NCI-H82 treated with DMSO at 0.1 percent for 48 hours (cell line): ENCODE results near the gene ILF2.
"Not testable (repeated sequence)": the region's sequence is repeated elsewhere in the genome, so short reads cannot be mapped to it uniquely, and the experiment has no call there.

Experiments used
- DNase-seq: peaks from one replicate; lab custom pipeline; 2025; ENCODE audit not compliant: unreplicated experiment; lab: John Stamatoyannopoulos, UW

Gene ILF2

DNA sequence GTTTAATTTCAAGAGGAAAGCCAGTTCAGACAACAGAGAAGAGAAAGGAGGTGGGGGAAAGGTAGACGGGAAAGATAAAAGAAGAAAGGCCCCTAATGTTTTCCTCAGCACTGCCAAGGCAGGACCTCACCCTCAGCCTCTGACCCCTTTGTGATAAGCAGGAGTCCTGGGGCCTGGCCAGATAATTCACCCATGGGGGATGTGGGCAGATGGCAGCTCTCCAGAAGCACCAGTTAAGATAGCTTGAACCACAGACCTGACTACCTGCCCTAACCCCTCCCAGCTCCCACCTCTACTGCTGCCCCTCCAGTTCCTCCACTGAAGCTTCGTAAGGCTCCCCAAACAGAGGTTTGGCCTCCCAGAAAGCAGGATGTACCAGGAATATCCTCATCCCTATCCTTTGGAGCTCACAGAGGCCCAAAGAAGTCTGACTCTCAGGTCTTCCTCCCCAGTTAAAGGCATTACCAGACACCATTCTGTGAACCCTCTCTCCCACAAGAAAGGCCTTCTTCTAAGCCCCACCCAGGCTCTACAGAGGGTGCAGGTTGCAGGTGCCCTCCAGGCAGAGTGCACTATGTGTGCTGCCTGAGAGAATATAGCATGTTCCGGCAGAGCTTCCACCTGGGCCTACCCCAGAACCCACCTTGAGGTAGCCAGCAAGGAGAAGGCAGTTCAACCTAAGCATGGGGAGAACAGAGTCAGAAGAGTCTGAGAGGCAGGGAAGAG, 21.5 kb downstream of the ILF2 start:
- no peak for DNase-seq

DNA sequence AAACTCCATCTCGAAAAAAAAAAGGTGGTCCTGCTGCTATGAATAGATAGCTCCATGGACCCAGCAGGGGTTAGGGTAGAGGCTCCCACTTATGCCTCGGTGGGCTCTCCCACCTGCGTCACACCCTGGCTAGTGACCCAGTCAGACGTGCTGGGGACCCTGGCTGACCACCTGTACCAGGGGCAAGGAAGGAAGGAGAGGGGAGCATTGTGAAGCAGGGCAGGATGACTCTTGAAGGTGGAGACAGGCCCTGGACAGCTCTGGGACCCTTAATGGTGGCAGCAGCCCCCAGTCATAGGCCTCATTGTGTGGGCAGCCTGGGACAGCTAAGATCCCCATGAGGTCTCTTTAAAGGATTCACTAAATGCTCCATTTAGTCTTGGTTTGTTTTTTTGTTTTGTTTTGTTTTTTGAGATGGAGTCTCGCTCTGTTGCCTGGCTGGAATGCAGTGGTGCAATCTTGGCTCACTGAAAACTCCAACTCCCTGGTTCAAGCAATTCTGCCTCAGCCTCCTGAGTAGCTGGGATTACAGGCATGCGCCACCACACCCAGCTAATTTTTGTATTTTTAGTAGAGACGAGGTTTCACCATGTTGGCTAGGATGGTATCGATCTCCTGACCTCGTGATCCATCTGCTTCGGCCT, 22.7 kb downstream of the ILF2 start:
- no peak for DNase-seq

DNA sequence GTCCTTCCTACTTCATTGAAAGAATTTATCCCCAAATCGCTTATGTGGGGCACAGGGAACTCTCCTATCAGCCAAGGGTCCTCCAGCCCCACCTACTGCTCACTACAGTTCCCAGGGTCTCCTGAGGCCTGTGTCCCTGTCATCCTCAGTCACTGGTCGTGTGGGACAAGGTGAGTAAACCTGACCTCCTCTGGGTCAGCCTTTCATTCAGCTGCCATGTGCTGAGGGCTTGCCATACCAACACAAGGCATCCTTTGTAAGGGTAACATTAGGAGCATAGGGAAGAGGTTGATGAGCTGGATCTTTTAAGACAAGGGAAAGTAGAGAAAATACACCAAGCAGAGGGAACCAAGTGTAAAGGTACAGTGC, 23.5 kb downstream of the ILF2 start:
- no peak for DNase-seq

DNA sequence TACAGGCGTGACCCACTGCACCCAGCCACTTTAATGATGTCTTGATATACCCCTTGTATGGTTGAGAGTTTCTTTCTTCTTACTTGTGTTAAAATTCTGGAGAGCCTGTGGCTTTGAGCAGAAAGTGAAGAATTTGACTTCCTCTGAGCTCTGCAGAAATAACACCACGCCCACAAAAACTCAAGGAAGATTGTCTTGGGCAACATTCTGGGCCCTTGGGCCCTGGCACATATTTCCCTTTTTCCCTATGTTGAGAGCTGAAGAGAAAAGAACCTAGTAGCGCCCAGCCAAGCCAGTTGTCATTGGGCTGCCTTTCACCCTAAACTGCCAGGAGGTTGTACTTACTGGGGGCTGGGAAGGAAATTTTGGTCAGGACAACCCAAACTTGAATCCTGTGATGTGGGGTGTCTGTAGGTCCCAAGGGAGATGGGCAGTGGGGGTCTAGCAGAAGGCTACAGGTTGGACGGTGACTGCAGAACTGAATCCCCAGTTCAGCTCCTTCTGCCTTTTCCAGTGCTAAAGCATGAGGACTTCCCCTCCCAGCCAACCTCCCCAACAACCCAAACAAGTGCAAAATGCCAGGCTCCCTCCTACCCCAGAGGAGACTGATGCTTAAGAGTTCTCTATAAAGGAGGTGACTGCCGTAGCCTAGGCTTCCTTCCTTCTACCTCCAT, 24.0 kb downstream of the ILF2 start:
- no peak for DNase-seq

DNA sequence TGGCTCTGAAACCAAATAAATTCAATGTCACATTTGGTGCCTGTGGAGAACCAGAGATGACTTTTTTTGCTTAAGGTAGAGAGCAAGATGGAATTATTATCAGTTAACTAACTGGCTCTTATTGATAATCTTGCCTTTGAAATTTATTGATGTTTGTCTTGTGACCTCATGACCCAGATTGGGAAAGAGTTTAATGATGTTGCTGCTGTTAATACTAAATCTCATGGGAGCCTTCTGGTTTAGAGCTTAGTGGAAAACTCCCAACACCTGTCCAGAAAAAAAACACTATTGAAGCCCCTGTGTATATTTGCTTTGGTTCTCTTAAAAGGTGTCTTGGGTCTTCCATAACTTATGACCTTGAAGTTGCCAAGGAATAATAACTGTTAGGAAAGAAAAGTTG, 27.0 kb downstream of the ILF2 start:
- DNase-seq, result no peak

DNA sequence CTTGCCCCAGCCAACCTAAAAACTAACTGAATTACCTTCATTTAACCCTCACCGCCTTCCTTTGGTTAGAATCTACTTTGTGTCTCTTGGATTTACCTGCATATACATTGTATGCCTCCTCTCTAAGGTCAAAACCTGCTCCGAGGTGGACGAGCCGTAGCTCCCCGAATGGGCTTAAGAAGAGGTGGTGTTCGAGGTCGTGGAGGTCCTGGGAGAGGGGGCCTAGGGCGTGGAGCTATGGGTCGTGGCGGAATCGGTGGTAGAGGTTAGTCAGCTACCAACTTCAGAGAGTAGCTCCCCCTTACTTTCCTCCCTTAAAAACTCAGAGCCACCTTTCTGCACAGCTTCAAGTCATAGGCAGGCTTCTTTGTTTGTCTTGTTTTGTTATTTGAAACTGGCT, 27.7 kb downstream of the ILF2 start:
- DNase-seq, result no peak

DNA sequence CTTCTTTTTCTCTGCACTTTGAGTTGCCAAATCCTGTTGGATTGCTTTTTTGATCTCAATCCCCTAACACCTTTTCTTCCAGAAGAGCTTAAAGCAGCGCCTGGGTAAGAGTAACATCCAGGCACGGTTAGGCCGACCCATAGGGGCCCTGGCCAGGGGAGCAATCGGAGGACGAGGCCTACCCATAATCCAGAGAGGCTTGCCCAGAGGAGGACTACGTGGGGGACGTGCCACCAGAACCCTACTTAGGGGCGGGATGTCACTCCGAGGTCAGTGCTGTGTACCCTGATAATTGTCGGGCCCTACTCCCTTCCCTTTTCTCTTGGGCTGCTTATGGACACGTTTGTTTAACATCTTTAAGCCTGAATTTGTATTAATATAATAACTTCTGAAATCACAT, 28.6 kb downstream of the ILF2 start:
- no peak for DNase-seq

DNA sequence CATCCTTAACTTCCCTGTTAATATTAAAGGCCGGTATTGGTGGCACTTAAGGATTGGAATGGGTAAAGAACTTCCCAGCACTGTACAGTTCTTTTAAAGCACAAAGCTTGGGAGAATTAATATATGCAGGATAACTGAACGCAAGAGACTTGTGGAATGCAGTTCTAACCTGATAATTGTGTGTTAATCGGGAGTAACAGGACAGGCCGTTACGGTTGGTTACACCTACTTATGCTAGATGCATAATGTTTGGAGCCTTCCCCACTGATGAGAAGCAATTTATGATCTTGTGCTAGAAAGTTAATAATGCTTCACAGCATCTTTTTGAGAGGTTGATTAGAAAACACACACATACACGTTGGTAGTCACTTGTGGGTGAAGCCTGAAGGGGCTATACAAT, 29.9 kb downstream of the ILF2 start:
- DNase-seq, result no peak

DNA sequence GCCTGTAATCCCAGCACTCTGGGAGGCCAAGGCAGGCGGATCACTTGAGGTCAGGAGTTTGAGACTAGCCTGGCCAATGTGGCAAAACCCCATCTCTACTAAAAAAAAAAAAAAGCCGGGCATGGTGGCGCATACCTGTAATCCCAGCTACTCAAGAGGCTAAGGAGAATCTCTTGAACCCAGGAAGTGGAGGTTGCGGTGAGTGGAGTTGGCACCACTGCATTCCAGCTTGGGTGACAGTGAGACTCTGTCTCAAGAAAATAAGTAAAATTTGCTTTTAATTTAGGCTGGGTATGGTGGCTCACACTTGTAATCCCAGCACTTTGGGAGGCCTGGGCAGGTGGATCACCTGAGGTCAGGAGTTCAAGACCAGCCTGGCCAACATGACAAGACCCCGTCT, 30.6 kb downstream of the ILF2 start:
- DNase-seq, result not testable (repeated sequence)

DNA sequence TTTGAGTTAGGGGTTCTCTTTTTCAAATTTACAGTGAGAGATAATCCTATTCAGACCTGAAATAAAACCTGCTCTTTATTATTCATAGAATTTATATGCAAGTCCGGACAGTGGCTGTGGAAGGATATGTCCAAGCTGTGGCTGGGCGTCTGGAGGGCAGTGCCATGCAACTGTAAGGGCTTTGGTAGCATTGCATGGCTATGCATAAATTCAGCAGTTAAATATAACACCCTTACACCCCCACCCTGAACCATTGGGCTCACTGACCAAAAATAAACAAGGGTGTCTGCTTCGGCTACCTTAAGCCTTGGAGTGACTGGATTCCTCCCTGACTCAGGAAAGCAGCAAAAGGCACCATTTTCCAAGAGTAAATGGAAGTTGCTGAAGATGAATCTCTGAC, 31.5 kb downstream of the ILF2 start:
- no peak for DNase-seq

GRCh38 chr1:153638261-153638660, 32.5 kb downstream of the ILF2 start:
- peak; percentile 51 for DNase-seq

- no peak for DNase-seq
Observed at GRCh38 chr1:153636312-153636711, 34.5 kb downstream of the ILF2 start.

- no peak for DNase-seq
Observed at GRCh38 chr1:153635872-153636271, 34.9 kb downstream of the ILF2 start.

GRCh38 chr1:153633754-153634665, 36.8 kb downstream of the ILF2 start, which contains the start of gene CHTOP:
Gene CHTOP, plus strand, starts transcription at chr1:153634066. Its CDS starts 2,523 bp downstream, at chr1:153636589.
- DNase-seq, result peak; percentile 94

GRCh38 chr1:153633161-153633753, 37.5 kb downstream of the ILF2 start:
- no peak for DNase-seq

- no peak for DNase-seq
Observed at GRCh38 chr1:153631047-153632022, 39.5 kb downstream of the ILF2 start.

GRCh38 chr1:153630384-153630783, 40.4 kb downstream of the ILF2 start:
- no peak for DNase-seq

- no peak for DNase-seq
Observed at GRCh38 chr1:153629971-153630370, 40.8 kb downstream of the ILF2 start.

- DNase-seq, result no peak
Observed at GRCh38 chr1:153629343-153629665, 41.5 kb downstream of the ILF2 start.
